Liver (tissue), 3 donors: ENCODE data around the gene IPO8.

ENCODE experiments used
- FOXA1 ChIP-seq: IDR thresholded peaks from 2 replicates; pipeline ENCODE4 v1.6.1; 2016; ENCODE audit warnings: antibody characterized with exemption
- GABPA ChIP-seq, 2 donors: IDR thresholded peaks in 1 of 2; conservative IDR thresholded peaks in 1 of 2; 2 replicates each; pipeline ENCODE4 v1.6.1; 2016; ENCODE audit warnings: antibody characterized with exemption in 2 of 2, mild to moderate bottlenecking in 1 of 2, moderate library complexity in 1 of 2
- JUND ChIP-seq, 2 donors: IDR thresholded peaks; 2 replicates each; pipeline ENCODE4 v1.6.1; 2016; ENCODE audit warnings: antibody characterized with exemption in 2 of 2
- RAD21 ChIP-seq, 2 donors: IDR thresholded peaks; 2 replicates each; pipeline ENCODE4 v1.6.1; 2016; ENCODE audit warnings: antibody characterized with exemption in 2 of 2, mild to moderate bottlenecking in 2 of 2
- REST ChIP-seq: IDR thresholded peaks from 2 replicates; pipeline ENCODE4 v1.6.1; 2016; ENCODE audit warnings: antibody characterized with exemption, mild to moderate bottlenecking
- RXRA ChIP-seq, 2 donors: IDR thresholded peaks; 2 replicates each; pipeline ENCODE4 v1.6.1; 2017 to 2018; ENCODE audit warnings: antibody characterized with exemption in 2 of 2, mild to moderate bottlenecking in 1 of 2
- SP1 ChIP-seq: IDR thresholded peaks from 2 replicates; pipeline ENCODE4 v1.6.1; 2018; ENCODE audit warnings: antibody characterized with exemption, mild to moderate bottlenecking
- TAF1 ChIP-seq: conservative IDR thresholded peaks from 2 replicates; pipeline ENCODE4 v1.6.1; 2016; ENCODE audit warnings: antibody characterized with exemption, mild to moderate bottlenecking
- YY1 ChIP-seq: IDR thresholded peaks from 2 replicates; pipeline ENCODE4 v1.6.1; 2016; ENCODE audit warnings: antibody characterized with exemption, mild to moderate bottlenecking
- TF ChIP-seq, protein P1 (sequence below): fragments of 150-350 bp; IDR thresholded peaks from 2 replicates; pipeline ENCODE4 v1.5.1; 2017; ENCODE audit warnings: improper control_type of control experiment, low read depth, low read length; ENCODE audit not compliant: missing input control
- TF ChIP-seq, protein P2 (sequence below): IDR thresholded peaks from 2 replicates; pipeline ENCODE4 v1.6.1; 2016; ENCODE audit warnings: antibody characterized with exemption
- donor health status: healthy.
- donor health status: healthy.

- TF ChIP-seq JUND (IDR thresholded peaks at IDR 0.05) = no peak
- TF ChIP-seq, protein P1, sequence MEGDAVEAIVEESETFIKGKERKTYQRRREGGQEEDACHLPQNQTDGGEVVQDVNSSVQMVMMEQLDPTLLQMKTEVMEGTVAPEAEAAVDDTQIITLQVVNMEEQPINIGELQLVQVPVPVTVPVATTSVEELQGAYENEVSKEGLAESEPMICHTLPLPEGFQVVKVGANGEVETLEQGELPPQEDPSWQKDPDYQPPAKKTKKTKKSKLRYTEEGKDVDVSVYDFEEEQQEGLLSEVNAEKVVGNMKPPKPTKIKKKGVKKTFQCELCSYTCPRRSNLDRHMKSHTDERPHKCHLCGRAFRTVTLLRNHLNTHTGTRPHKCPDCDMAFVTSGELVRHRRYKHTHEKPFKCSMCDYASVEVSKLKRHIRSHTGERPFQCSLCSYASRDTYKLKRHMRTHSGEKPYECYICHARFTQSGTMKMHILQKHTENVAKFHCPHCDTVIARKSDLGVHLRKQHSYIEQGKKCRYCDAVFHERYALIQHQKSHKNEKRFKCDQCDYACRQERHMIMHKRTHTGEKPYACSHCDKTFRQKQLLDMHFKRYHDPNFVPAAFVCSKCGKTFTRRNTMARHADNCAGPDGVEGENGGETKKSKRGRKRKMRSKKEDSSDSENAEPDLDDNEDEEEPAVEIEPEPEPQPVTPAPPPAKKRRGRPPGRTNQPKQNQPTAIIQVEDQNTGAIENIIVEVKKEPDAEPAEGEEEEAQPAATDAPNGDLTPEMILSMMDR = no peak
- no peak for TF ChIP-seq YY1
- TF ChIP-seq, protein P2, sequence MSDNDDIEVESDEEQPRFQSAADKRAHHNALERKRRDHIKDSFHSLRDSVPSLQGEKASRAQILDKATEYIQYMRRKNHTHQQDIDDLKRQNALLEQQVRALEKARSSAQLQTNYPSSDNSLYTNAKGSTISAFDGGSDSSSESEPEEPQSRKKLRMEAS = no peak
- TF ChIP-seq GABPA (IDR thresholded peaks at IDR 0.05 in 1 of 2, conservative IDR thresholded peaks at IDR 0.05 in 1 of 2) = no peak
- no peak for TF ChIP-seq RXRA (IDR thresholded peaks at IDR 0.05)
- TF ChIP-seq RAD21 (IDR thresholded peaks at IDR 0.05) = no peak
- no peak for TF ChIP-seq SP1
- no peak for TF ChIP-seq REST
- no peak for TF ChIP-seq FOXA1
- no peak for TF ChIP-seq TAF1
Observed at GRCh38 chr12:30739020-30739419, 43.4 kb upstream of the IPO8 start.
